Head of caudate nucleus (tissue), 42 donors: ENCODE data around the gene MRGPRE.

ENCODE experiments used
- DNase-seq, 42 donors: peaks; one replicate each; pipeline versions ENCODE4 v3.0.0 to v3.0.0-alpha.2; 2020 to 2021; ENCODE audit warnings: mixed read lengths in 7 of 42
- intact Hi-C: fragments of 100-400 bp; cut with DNase I; formaldehyde crosslinking; loops from one replicate; pipeline ENCODE4 v1.15.0; 2022

Gene MRGPRE

GRCh38 chr11:3228445-3228829, 3.8 kb downstream of the MRGPRE start:
- peak in 1 of 42 donors; percentile 28 for DNase-seq
- intact Hi-C loops, result loop anchor here (10.0 kb wide), 1 partner anchor 194 kb away; no protein-coding TSS in a partner anchor

- intact Hi-C loops, result loop anchor here (10.0 kb wide), 1 partner anchor 193 kb away; no protein-coding TSS in a partner anchor
- DNase-seq, result peak in 3 of 42 donors; percentile 11 to 37 (median 25)
These were observed 4.4 kb downstream of the MRGPRE start for GRCh38 chr11:3227568-3228444.

GRCh38 chr11:3226846-3227567, 5.2 kb downstream of the MRGPRE start:
- intact Hi-C loops, result loop anchor here (10.0 kb wide), 1 partner anchor 192 kb away; no protein-coding TSS in a partner anchor
- peak in 5 of 42 donors; percentile 9 to 33 (median 26) for DNase-seq

GRCh38 chr11:3225826-3226750, 6.1 kb downstream of the MRGPRE start:
- DNase-seq, result peak in 9 of 42 donors; percentile 1 to 41 (median 19)
- intact Hi-C loops, result loop anchor here (10.0 kb wide), 1 partner anchor 191 kb away; no protein-coding TSS in a partner anchor

GRCh38 chr11:3225159-3225758, 7.0 kb downstream of the MRGPRE start:
- intact Hi-C loops, result loop anchor here (10.0 kb wide), 1 partner anchor 190 kb away; no protein-coding TSS in a partner anchor
- peak in 6 of 42 donors; percentile 2 to 26 (median 12) for DNase-seq

GRCh38 chr11:3224401-3225057, 7.7 kb downstream of the MRGPRE start:
- intact Hi-C loops, result loop anchor here (10.0 kb wide), 1 partner anchor 190 kb away; no protein-coding TSS in a partner anchor

GRCh38 chr11:3223932-3224381, 8.3 kb downstream of the MRGPRE start:
- intact Hi-C loops, result loop anchor here (10.0 kb wide), 1 partner anchor 189 kb away; no protein-coding TSS in a partner anchor
- peak in 4 of 42 donors; percentile 0 to 10 (median 4) for DNase-seq

More at GRCh38 chr11:3224401-3225057, 7.7 kb downstream of the MRGPRE start:
- DNase-seq, result peak in 6 of 42 donors; percentile 4 to 37 (median 21)

- DNase-seq, result peak in 4 of 42 donors; percentile 1 to 14 (median 9)
- intact Hi-C loops, result loop anchor here (10.0 kb wide), 1 partner anchor 188 kb away; no protein-coding TSS in a partner anchor
These were observed 9.0 kb downstream of the MRGPRE start for GRCh38 chr11:3222941-3223915.

- peak in 6 of 42 donors; percentile 1 to 33 (median 12) for DNase-seq
These were observed 10.0 kb downstream of the MRGPRE start for GRCh38 chr11:3222003-3222855.

GRCh38 chr11:3221408-3222002, 10.7 kb downstream of the MRGPRE start:
- peak in 9 of 42 donors; percentile 1 to 24 (median 6) for DNase-seq
- intact Hi-C loops, result loop anchor here (10.0 kb wide), 1 partner anchor 187 kb away; no protein-coding TSS in a partner anchor

More at GRCh38 chr11:3222003-3222855, 10.0 kb downstream of the MRGPRE start:
- intact Hi-C loops, result loop anchor here (10.0 kb wide), 1 partner anchor 187 kb away; no protein-coding TSS in a partner anchor

- intact Hi-C loops, result loop anchor here (10.0 kb wide), 1 partner anchor 186 kb away; no protein-coding TSS in a partner anchor
- peak in 9 of 42 donors; percentile 1 to 25 (median 8) for DNase-seq
These were observed 11.5 kb downstream of the MRGPRE start for GRCh38 chr11:3220521-3221407.

GRCh38 chr11:3220101-3220500, 12.1 kb downstream of the MRGPRE start:
- intact Hi-C loops, result loop anchor here (10.0 kb wide), 1 partner anchor 185 kb away; no protein-coding TSS in a partner anchor
- DNase-seq, result peak in 3 of 42 donors; percentile 5 to 15 (median 12)

GRCh38 chr11:3219281-3219892, 12.8 kb downstream of the MRGPRE start:
- intact Hi-C loops, result loop anchor here (5.0 kb wide), 1 partner anchor 107 kb away; no protein-coding TSS in a partner anchor
- DNase-seq, result peak in 6 of 42 donors; percentile 1 to 19 (median 2)
